ENCODE measurements around the gene BORCS5.

DNA sequence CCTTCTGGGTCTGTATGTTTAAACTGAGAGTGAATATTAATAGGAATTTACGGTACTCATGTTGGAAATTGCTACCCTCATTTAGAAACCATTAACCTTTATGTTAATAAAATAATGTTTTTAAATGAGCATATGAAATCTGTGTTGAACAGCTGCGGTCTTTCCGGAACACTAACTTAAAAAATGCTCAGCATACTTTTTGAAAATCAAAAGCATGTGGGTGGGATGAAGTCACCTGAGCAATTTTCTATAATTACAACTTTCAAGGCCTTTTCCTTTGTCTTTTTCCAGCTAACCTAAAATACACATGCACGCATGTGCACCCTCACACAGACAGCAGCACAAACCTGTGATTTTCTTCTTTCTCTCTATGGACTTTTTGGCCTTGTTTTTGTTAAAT is 39.8 kb downstream of the BORCS5 start:
- TF ChIP-seq, protein P1, sequence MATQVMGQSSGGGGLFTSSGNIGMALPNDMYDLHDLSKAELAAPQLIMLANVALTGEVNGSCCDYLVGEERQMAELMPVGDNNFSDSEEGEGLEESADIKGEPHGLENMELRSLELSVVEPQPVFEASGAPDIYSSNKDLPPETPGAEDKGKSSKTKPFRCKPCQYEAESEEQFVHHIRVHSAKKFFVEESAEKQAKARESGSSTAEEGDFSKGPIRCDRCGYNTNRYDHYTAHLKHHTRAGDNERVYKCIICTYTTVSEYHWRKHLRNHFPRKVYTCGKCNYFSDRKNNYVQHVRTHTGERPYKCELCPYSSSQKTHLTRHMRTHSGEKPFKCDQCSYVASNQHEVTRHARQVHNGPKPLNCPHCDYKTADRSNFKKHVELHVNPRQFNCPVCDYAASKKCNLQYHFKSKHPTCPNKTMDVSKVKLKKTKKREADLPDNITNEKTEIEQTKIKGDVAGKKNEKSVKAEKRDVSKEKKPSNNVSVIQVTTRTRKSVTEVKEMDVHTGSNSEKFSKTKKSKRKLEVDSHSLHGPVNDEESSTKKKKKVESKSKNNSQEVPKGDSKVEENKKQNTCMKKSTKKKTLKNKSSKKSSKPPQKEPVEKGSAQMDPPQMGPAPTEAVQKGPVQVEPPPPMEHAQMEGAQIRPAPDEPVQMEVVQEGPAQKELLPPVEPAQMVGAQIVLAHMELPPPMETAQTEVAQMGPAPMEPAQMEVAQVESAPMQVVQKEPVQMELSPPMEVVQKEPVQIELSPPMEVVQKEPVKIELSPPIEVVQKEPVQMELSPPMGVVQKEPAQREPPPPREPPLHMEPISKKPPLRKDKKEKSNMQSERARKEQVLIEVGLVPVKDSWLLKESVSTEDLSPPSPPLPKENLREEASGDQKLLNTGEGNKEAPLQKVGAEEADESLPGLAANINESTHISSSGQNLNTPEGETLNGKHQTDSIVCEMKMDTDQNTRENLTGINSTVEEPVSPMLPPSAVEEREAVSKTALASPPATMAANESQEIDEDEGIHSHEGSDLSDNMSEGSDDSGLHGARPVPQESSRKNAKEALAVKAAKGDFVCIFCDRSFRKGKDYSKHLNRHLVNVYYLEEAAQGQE (IDR thresholded peaks at IDR 0.05; ENCODE audit: insufficient read depth in 1 of 2, low read depth in 2 of 2, low read length in 2 of 2), result no peak
- TF ChIP-seq POLR2AphosphoS5 (IDR thresholded peaks at IDR 0.05; ENCODE audit: low read depth, low read length) (no peak), FOXP2 (optimal IDR thresholded peaks at IDR 0.05; ENCODE audit: borderline replicate concordance, extremely low read depth, extremely low read length, insufficient read depth) (no peak), SIN3A (IDR thresholded peaks at IDR 0.05; ENCODE audit: borderline replicate concordance, insufficient read depth, low read length) (no peak)

Measured in PFSK-1 (cell line).